GM13977 (cell line): Measurements from ENCODE around the gene TALDO1.
A peak's percentile ranks its signal among the peaks of the same experiment; 100 is the strongest.

ENCODE experiments used
- DNase-seq: peaks from one replicate; pipeline ENCODE4 v3.0.0; 2012; ENCODE audit warnings: low spot score
- CTCF ChIP-seq: IDR thresholded peaks from 2 replicates; pipeline ENCODE4 v1.5.1; 2012; ENCODE audit warnings: mild to moderate bottlenecking, control low read depth; ENCODE audit not compliant: insufficient read depth; ENCODE audit errors: extremely low read depth, missing control alignments
- in situ Hi-C: fragments of 300-500 bp; cut with MboI; formaldehyde crosslinking; loops from one replicate; pipeline ENCODE4 v1.12.0; 2022; ENCODE audit warnings: low sequenced_read_pairs, low pct_unique_long_range_greater_than_20kb, mixed read lengths, inconsistent platforms; ENCODE audit not compliant: unreplicated experiment

Gene TALDO1

GRCh38 chr11:796565-797295, 49.5 kb downstream of the TALDO1 start:
- no peak for TF ChIP-seq CTCF
- in situ Hi-C loops, result no loop called here
- no peak for DNase-seq

GRCh38 chr11:797296-798092, 50.2 kb downstream of the TALDO1 start:
- DNase-seq, result peak; percentile 95
- no peak for TF ChIP-seq CTCF
- in situ Hi-C loops, result no loop called here

GRCh38 chr11:798093-798713, 50.9 kb downstream of the TALDO1 start, which contains the start of gene SLC25A22:
SLC25A22 (minus strand) TSS chr11:798281; CDS start chr11:795006, 3,275 bp downstream.
- TF ChIP-seq CTCF, result peak; percentile 89
- in situ Hi-C loops, result no loop called here
- peak; percentile 98 for DNase-seq

- no peak for DNase-seq
- in situ Hi-C loops, result no loop called here
- no peak for TF ChIP-seq CTCF
These were observed 52.5 kb downstream of the TALDO1 start for GRCh38 chr11:799641-800316.

GRCh38 chr11:800473-800872, 53.2 kb downstream of the TALDO1 start:
- DNase-seq, result no peak
- no peak for TF ChIP-seq CTCF
- in situ Hi-C loops, result no loop called here
